ENCODE data around the gene NOX5. TPM values are rescaled to one million over a fixed set of nuclear protein-coding genes. Genes with fewer than 3 reads are reported as not detected.

The NOX5 gene
- total RNA-seq, 2 experiments from 2014 or later: not detected

DNA sequence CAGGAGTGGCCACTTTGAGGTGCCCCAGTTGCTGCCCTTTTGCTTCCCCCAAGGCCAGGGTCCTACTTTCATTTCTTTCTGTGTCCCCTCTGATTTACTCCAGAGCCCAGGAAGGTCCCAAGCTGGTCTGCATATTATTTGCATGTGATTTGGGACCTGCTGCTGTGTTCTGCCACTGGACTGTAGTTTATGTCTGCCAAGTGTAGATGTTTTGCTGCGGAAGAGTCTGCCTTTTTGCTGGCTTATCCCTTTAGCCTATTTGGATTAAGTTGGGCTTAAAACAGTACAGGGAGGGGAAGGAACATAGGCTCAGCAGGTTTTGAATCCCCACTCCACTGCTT is 21.4 kb downstream of the NOX5 start:
- Histone ChIP-seq H3K79me2 (ENCODE audit: insufficient read depth, low read depth, low read length) (no peaks in the 10 kb centered on the region), H3K9me2 (ENCODE audit: insufficient read depth, low read length) (no peaks in the 10 kb centered on the region), H3K27ac (ENCODE audit: low read depth, low read length, poor library complexity, severe bottlenecking) (no peak overlapping the region), H2AFZ (ENCODE audit: low read length) (no peak overlapping the region), H3K9me3 (ENCODE audit: low read length) (no peaks in the 10 kb centered on the region), H3K36me3 (ENCODE audit: insufficient read depth, low read length) (no peaks in the 10 kb centered on the region), H3K4me1 (ENCODE audit: insufficient read depth, low read length, poor library complexity, severe bottlenecking) (no peaks in the 10 kb centered on the region), H3K4me2 (ENCODE audit: low read length) (no peak overlapping the region), H4K20me1 (ENCODE audit: insufficient read depth, low read length) (no peaks in the 10 kb centered on the region), H3K4me3 (ENCODE audit: low read depth, low read length, poor library complexity, severe bottlenecking) (no peak overlapping the region)
- DNase-seq (ENCODE audit: low spot score): no peak
- BruUV-seq (replicated peaks): no TSS peak
- no peak for TF ChIP-seq EZH2phosphoT487 (IDR thresholded peaks at IDR 0.05; ENCODE audit: borderline replicate concordance, low read depth, low read length)
- TF ChIP-seq, protein P1, sequence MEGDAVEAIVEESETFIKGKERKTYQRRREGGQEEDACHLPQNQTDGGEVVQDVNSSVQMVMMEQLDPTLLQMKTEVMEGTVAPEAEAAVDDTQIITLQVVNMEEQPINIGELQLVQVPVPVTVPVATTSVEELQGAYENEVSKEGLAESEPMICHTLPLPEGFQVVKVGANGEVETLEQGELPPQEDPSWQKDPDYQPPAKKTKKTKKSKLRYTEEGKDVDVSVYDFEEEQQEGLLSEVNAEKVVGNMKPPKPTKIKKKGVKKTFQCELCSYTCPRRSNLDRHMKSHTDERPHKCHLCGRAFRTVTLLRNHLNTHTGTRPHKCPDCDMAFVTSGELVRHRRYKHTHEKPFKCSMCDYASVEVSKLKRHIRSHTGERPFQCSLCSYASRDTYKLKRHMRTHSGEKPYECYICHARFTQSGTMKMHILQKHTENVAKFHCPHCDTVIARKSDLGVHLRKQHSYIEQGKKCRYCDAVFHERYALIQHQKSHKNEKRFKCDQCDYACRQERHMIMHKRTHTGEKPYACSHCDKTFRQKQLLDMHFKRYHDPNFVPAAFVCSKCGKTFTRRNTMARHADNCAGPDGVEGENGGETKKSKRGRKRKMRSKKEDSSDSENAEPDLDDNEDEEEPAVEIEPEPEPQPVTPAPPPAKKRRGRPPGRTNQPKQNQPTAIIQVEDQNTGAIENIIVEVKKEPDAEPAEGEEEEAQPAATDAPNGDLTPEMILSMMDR (conservative IDR thresholded peaks at IDR 0.05; ENCODE audit: low read length): no peak
- intact Hi-C loops (cut with micrococcal nuclease; ENCODE audit: unreplicated experiment): no loop called here
- POLR2A ChIA-PET: no interaction called here
- CTCF ChIA-PET (ENCODE audit: unreplicated experiment): no interaction called here

DNA sequence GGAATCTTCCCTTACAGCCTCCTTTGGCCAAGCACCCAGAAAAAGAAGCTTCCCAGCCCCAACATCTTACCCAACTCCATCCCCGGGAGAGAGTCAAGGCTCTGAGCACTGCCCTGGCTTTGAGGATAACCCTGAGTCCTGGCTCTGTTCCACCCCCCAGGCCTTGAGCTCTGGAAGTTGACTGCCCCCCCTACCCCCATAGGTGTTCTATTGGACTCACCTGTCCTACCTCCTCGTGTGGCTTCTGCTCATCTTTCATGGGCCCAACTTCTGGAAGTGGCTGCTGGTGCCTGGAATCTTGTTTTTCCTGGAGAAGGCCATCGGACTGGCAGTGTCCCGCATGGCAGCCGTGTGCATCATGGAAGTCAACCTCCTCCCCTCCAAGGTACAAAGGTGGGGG is 22.3 kb downstream of the NOX5 start:
- TF ChIP-seq, protein P1 (conservative IDR thresholded peaks at IDR 0.05; ENCODE audit: low read length): no peak
- no peak for TF ChIP-seq EZH2phosphoT487 (IDR thresholded peaks at IDR 0.05; ENCODE audit: borderline replicate concordance, low read depth, low read length)
- Histone ChIP-seq H3K9me2 (ENCODE audit: insufficient read depth, low read length) (no peaks in the 10 kb centered on the region), H3K27ac (ENCODE audit: low read depth, low read length, poor library complexity, severe bottlenecking) (no peak overlapping the region), H3K4me1 (ENCODE audit: insufficient read depth, low read length, poor library complexity, severe bottlenecking) (no peaks in the 10 kb centered on the region), H3K4me2 (ENCODE audit: low read length) (no peak overlapping the region), H3K4me3 (ENCODE audit: low read depth, low read length, poor library complexity, severe bottlenecking) (no peak overlapping the region), H3K79me2 (ENCODE audit: insufficient read depth, low read depth, low read length) (no peaks in the 10 kb centered on the region), H3K9me3 (ENCODE audit: low read length) (no peaks in the 10 kb centered on the region), H3K36me3 (ENCODE audit: insufficient read depth, low read length) (no peaks in the 10 kb centered on the region), H2AFZ (ENCODE audit: low read length) (no peak overlapping the region), H4K20me1 (ENCODE audit: insufficient read depth, low read length) (no peaks in the 10 kb centered on the region)
- no peak for DNase-seq (ENCODE audit: low spot score)
- CTCF ChIA-PET (ENCODE audit: unreplicated experiment): no interaction called here
- no TSS peak for BruUV-seq (replicated peaks)
- intact Hi-C loops (cut with micrococcal nuclease; ENCODE audit: unreplicated experiment): no loop called here
- POLR2A ChIA-PET: no interaction called here

- no peak overlapping the region for H2AFZ ChIP-seq (ENCODE audit: low read length)
- intact Hi-C loops (cut with micrococcal nuclease; ENCODE audit: unreplicated experiment): no loop called here
- TF ChIP-seq, protein P1 (conservative IDR thresholded peaks at IDR 0.05; ENCODE audit: low read length): no peak
- no peak for TF ChIP-seq EZH2phosphoT487 (IDR thresholded peaks at IDR 0.05; ENCODE audit: borderline replicate concordance, low read depth, low read length)
- BruUV-seq (replicated peaks): no TSS peak
- DNase-seq (ENCODE audit: low spot score): no peak
- no peaks in the 10 kb centered on the region for H3K4me1 ChIP-seq (ENCODE audit: insufficient read depth, low read length, poor library complexity, severe bottlenecking)
- no peaks in the 10 kb centered on the region for H3K79me2 ChIP-seq (ENCODE audit: insufficient read depth, low read depth, low read length)
- ChIA-PET CTCF (ENCODE audit: unreplicated experiment) (no interaction called here), POLR2A (no interaction called here)
- no peaks in the 10 kb centered on the region for H3K36me3 ChIP-seq (ENCODE audit: insufficient read depth, low read length)
- no peak overlapping the region for H3K4me3 ChIP-seq (ENCODE audit: low read depth, low read length, poor library complexity, severe bottlenecking)
- no peaks in the 10 kb centered on the region for H3K9me3 ChIP-seq (ENCODE audit: low read length)
- H4K20me1 ChIP-seq (ENCODE audit: insufficient read depth, low read length): no peaks in the 10 kb centered on the region
- H3K9me2 ChIP-seq (ENCODE audit: insufficient read depth, low read length): no peaks in the 10 kb centered on the region
- H3K27ac ChIP-seq (ENCODE audit: low read depth, low read length, poor library complexity, severe bottlenecking): no peak overlapping the region
- H3K4me2 ChIP-seq (ENCODE audit: low read length): no peak overlapping the region
Observed at GRCh38 chr15:69037482-69037881, 23.0 kb downstream of the NOX5 start.

All from OCI-LY7 (cell line).